Neural crest cell (in vitro differentiated cells): ENCODE measurements around the gene MC3R. TPM values are rescaled to one million over a fixed set of nuclear protein-coding genes. Genes with fewer than 3 reads are reported as not detected.

Source experiments
- DNase-seq: peaks from one replicate; pipeline ENCODE4 v3.0.0; 2021; ENCODE audit warnings: low read depth, mixed read lengths, low spot score
- H3K27ac Mint-ChIP-seq: one replicate; pipeline ENCODE4 v1.8.0; 2021; ENCODE audit warnings: mild to moderate bottlenecking, mixed read lengths; ENCODE audit not compliant: unreplicated experiment
- H3K27me3 Mint-ChIP-seq: 2 replicates; pipeline ENCODE4 v1.8.0; 2021; ENCODE audit warnings: low read depth, mild to moderate bottlenecking, mixed read lengths
- H3K36me3 Mint-ChIP-seq: 2 replicates; pipeline ENCODE4 v1.8.0; 2021; ENCODE audit warnings: low read depth, mild to moderate bottlenecking, mixed read lengths
- H3K4me1 Mint-ChIP-seq: 2 replicates; pipeline ENCODE4 v1.8.0; 2021; ENCODE audit warnings: mixed read lengths
- H3K4me3 Mint-ChIP-seq: one replicate; pipeline ENCODE4 v1.8.0; 2021; ENCODE audit warnings: mild to moderate bottlenecking, mixed read lengths
- H3K9me3 Mint-ChIP-seq: 2 replicates; pipeline ENCODE4 v1.8.0; 2021; ENCODE audit warnings: mixed read lengths
- CTCF ChIP-seq: fragments of 200-600 bp; sonication (generic); conservative IDR thresholded peaks from 2 replicates; pipeline ENCODE4 v1.5.0; 2021; ENCODE audit warnings: antibody characterized with exemption, mild to moderate bottlenecking
- total RNA-seq: library from RNA; stranded (reverse); gene quantifications from 2 replicates; pipeline ENCODE4 v1.2.1, GENCODE V29; 2021

Gene MC3R
- total RNA-seq, 1 donor from 2014 or later: not detected

- H3K27ac Mint-ChIP-seq: no peak overlapping the region
- H3K27me3 Mint-ChIP-seq: no peaks in the 10 kb centered on the region
- no peak overlapping the region for H3K4me3 Mint-ChIP-seq
- no peak for TF ChIP-seq CTCF
- H3K9me3 Mint-ChIP-seq: peaks cover 11% of the 10 kb centered on the region
- H3K4me1 Mint-ChIP-seq: no peaks in the 10 kb centered on the region
- H3K36me3 Mint-ChIP-seq: peaks cover 2% of the 10 kb centered on the region
- no peak for DNase-seq
Measured at GRCh38 chr20:56271974-56272373, 23.4 kb downstream of the MC3R start.

- H3K27ac Mint-ChIP-seq: no peak overlapping the region
- no peaks in the 10 kb centered on the region for H3K27me3 Mint-ChIP-seq
- H3K4me3 Mint-ChIP-seq: no peak overlapping the region
- H3K4me1 Mint-ChIP-seq: no peaks in the 10 kb centered on the region
- H3K9me3 Mint-ChIP-seq: peaks cover 15% of the 10 kb centered on the region
- no peak for DNase-seq
- no peak for TF ChIP-seq CTCF
- H3K36me3 Mint-ChIP-seq: peaks cover 2% of the 10 kb centered on the region
Measured at GRCh38 chr20:56273491-56273890, 25.0 kb downstream of the MC3R start.

GRCh38 chr20:56274156-56274555 lies 25.6 kb downstream of the MC3R start:
- no peak for TF ChIP-seq CTCF
- no peak overlapping the region for H3K4me3 Mint-ChIP-seq
- H3K27ac Mint-ChIP-seq: no peak overlapping the region
- no peaks in the 10 kb centered on the region for H3K27me3 Mint-ChIP-seq
- H3K36me3 Mint-ChIP-seq: peaks cover 2% of the 10 kb centered on the region
- no peaks in the 10 kb centered on the region for H3K4me1 Mint-ChIP-seq
- no peak for DNase-seq
- H3K9me3 Mint-ChIP-seq: peaks cover 16% of the 10 kb centered on the region

GRCh38 chr20:56278196-56278595 lies 29.7 kb downstream of the MC3R start:
- Mint-ChIP-seq H3K27me3 (no peaks in the 10 kb centered on the region), H3K27ac (no peak overlapping the region), H3K4me3 (no peak overlapping the region), H3K36me3 (no peaks in the 10 kb centered on the region), H3K9me3 (peaks cover 22% of the 10 kb centered on the region), H3K4me1 (no peaks in the 10 kb centered on the region)
- DNase-seq: no peak
- no peak for TF ChIP-seq CTCF

GRCh38 chr20:56285496-56285895 lies 37.0 kb downstream of the MC3R start:
- H3K4me3 Mint-ChIP-seq: no peak overlapping the region
- H3K27ac Mint-ChIP-seq: no peak overlapping the region
- no peaks in the 10 kb centered on the region for H3K4me1 Mint-ChIP-seq
- peaks cover 24% of the 10 kb centered on the region for H3K9me3 Mint-ChIP-seq
- no peak for TF ChIP-seq CTCF
- DNase-seq: no peak
- H3K36me3 Mint-ChIP-seq: peaks cover 2% of the 10 kb centered on the region
- H3K27me3 Mint-ChIP-seq: no peaks in the 10 kb centered on the region

GRCh38 chr20:56289652-56290051 lies 41.1 kb downstream of the MC3R start:
- H3K27me3 Mint-ChIP-seq: no peaks in the 10 kb centered on the region
- H3K27ac Mint-ChIP-seq: no peak overlapping the region
- H3K4me3 Mint-ChIP-seq: no peak overlapping the region
- peaks cover 13% of the 10 kb centered on the region for H3K9me3 Mint-ChIP-seq
- DNase-seq: no peak
- H3K4me1 Mint-ChIP-seq: no peaks in the 10 kb centered on the region
- TF ChIP-seq CTCF: no peak
- H3K36me3 Mint-ChIP-seq: peaks cover 2% of the 10 kb centered on the region
